HG03045 (cell line): ENCODE results near the gene PRKCB.
"Not testable (repeated sequence)": the region's sequence is repeated elsewhere in the genome, so short reads cannot be mapped to it uniquely, and the experiment has no call there.

Source experiments
- ATAC-seq: cut with Tn5 transposase; IDR thresholded peaks from one replicate; pipeline ENCODE4 v1.9.1; 2021; ENCODE audit warnings: mild to moderate bottlenecking, moderate library complexity; ENCODE audit not compliant: unreplicated experiment

PRKCB gene

DNA sequence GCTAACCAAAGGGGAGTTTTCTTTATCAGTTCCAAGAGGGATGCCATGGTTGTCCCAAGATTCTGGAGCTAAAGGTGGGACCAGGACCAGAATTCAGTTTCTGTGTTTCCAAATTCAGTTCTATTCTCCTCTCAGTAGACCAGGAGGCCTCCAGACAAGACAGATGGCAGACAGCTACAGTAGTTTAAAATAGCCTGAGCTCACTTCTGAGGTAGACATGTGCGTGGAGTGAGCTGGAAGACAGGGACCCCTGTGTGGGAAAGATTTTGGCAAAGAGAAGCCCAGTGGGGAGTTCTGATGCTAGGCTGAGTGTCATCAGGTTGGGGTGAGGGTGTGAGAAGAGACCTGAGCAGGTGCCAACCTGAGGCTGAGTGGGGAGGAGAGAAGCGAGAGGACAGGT, 95.4 kb downstream of the PRKCB start:
- no peak for ATAC-seq

DNA sequence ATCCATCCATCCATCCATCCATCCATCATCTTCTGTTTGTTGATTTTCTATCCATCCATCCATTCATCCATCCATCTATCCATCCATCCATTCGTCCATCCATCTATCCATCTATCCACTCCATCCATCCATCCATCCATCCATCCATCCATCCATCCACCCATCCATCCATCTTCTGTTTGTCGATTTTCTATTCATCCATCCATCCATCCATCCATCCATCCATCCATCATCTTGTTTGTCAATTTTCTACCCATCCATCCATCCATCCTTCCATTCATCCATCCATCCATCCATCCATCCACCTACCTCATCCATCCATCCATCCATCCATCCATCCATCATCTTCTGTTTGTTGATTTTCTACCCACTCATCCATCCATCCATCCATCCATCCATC, 97.9 kb downstream of the PRKCB start:
- ATAC-seq: not testable (repeated sequence)

GRCh38 chr16:23934610-23935236, 98.9 kb downstream of the PRKCB start:
- ATAC-seq: no peak

DNA sequence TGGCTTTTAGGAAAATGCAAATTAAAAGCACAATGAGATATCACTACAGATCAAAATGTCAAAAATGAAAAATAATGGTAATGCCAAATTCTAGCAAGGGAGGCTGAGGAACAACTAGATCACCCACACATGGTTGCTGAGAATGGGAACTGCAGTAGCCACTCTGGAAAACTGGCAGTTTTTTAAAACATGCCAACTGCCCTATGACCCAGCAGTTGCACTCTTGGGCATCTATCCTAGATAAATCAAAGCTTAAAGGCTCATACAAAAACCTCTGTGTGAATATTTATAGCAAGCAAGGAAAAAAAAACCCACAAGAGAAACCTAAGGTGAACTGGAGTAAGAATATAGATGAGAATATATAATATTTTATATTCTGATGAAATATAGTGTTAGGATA, 104.3 kb downstream of the PRKCB start:
- no peak for ATAC-seq

- ATAC-seq: no peak
These were observed 105.2 kb downstream of the PRKCB start for GRCh38 chr16:23941025-23941424.

DNA sequence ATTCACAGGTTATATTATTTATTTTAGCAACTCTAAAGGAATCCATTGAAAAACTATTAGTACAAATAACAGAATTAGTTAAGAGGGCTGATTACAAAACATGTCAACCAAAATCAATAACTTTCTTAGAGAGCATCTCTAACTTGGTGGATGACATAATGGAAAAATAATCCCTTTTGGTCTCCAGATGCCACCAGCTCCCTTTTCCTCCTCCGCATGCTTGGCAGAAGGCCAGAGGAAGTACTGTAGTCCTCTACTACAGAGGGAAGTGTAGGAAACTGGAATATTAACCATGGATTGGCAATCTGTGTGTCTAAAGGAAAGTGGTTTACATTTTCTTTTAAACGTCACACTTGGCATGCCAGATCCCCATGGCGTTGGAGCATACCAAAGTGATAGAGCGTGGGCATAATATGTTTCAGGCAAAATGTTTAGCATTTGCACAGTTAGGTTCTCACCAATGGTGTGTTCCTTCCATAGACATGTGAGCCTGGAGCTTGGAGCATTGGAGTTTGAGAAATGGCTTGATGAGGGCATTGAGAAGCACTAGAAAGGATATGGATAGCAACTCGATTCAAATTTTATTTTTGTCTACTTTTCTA, 106.3 kb downstream of the PRKCB start:
- no peak for ATAC-seq

GRCh38 chr16:23943604-23944003, 107.8 kb downstream of the PRKCB start:
- ATAC-seq: no peak

DNA sequence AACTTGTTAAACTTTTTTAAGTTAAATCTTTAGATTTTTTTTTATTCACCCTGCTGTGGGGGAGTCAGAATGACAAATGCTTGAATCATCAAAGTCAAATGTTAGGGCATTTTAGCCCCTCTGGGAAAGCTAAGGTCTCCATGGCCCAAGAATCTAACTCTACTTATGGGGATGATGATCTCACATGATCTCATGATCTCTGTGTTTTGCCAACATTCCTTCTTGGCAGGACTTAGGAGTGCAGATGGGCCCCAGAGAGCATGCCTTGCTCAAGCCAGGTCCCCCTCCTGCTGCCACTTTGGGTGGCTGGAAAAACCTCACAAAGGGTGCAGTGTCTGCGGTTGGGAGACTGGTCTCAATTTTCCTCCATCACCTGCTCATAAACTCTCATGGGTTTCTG, 108.6 kb downstream of the PRKCB start:
- ATAC-seq: no peak

GRCh38 chr16:23945243-23945642, 109.5 kb downstream of the PRKCB start:
- ATAC-seq: no peak

DNA sequence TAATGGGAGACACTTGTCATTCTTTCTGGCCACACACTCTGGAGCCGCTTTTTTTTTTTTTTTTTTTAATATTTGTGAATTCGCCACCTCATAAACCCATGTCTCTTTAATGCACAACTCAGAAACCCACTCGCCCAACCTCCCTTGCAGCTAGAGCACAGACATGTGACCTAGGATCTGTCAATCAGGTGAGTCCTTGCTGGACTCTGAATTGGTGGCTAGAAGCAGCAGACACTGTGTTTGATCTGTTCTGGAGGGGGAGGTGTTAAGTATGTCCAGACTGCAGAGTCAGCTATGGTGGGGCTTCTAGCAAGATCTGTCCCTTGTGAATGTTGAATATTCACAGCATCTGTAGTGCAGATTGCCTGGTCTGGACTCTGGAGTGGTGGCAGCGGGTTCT, 112.1 kb downstream of the PRKCB start:
- no peak for ATAC-seq

GRCh38 chr16:23948949-23949411, 113.2 kb downstream of the PRKCB start:
- ATAC-seq: no peak

DNA sequence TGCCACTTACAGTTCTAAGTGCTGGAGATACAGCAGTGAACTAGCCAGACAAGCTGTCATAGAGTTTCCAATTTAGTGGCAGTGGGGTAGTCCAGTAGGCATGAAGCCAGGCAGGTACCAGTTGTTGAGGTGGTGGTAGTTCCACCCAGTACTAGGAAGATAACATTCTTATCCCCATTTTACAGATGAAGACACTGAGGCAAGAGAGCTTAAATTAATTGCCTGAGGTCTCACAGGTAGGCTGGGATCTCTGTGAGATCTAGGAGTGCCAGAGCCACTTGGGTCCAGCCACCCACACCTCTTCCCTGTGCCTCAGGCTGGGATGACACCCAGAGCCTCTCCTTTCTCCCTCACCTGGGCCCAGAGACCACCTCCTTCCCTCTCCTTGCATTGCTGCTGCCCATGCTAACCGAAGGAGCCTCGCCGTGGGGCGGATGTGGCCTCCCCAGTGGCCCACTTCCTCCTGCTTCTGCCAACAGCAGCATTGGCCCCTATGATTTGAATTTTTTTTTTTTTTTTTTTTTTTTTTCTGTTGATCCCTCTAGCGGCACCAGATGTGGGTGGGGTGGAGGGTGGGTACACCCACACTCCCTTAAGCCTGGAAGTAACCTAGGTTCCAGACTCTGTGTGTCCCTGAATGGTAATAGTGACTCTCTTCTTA, 114.0 kb downstream of the PRKCB start:
- no peak for ATAC-seq

DNA sequence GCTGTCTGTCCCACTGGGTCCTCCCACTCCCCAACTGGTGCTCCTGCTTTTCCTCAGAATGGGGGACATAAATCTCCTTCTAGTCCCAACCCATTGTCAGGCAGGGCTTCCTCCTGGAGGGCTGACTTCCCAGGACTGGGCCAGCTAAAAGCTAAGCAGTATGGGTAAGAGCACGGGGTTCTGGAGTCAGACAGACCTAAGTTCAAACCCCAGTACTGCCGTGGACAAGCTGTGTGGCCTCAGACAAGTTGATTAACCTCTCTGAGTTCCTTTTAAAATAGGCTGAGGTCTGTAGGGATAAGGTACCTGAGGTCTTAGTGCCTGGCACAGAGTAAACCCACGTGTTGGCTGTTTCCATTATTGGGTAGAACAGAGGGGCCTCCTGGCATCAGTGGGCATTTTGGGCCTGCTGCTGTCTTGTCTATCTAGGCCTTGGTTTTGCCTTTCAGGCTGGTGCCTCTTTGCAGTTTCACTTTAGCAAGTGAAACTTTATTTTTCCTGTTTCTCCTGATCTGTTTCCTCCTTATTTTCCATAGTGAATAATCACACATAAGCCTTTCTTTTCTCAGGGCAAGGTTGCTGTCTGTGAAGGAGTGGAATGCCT, 114.6 kb downstream of the PRKCB start:
- ATAC-seq: no peak

GRCh38 chr16:23950898-23951297, 115.1 kb downstream of the PRKCB start:
- no peak for ATAC-seq

DNA sequence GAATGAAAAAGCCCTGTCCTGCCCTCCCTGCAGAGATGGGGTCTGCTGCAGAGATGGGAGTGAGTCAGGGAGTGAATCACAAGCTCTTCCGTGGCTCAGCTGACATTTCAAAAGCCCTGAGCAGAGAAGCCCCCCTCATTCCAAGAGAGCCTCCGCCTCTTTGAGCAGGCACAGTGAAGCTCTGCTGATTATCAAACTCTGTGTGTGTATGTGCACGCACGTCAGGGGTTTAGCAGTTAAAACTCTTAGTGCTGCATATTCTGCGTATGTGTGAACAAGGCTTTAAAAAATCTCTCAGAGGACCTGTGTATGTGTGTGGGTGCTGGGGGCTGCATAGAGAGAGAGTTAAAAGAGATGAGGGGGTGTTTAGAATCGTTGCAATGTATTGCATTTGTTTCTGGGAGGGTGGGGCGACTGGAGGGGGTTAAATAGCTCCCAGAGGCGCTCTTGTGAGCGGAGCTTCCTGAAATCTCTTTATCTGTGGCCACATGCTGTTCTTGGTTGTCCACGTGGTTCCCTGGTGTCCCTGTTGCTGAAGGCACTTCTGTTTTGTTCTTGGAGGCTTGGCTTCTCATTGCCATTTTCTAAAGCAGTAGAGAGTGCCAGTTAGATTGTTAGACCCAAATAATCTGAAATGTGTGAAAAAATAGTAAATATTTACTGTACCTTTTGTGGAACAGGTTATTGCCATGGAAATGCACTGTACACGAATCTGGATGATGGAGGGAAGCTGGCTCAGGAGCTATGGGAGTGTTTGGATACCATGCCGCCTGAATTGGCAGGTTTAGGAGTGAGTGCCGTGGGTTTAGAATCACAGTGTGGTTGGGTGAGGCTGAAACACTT, 116.6 kb downstream of the PRKCB start:
- no peak for ATAC-seq

DNA sequence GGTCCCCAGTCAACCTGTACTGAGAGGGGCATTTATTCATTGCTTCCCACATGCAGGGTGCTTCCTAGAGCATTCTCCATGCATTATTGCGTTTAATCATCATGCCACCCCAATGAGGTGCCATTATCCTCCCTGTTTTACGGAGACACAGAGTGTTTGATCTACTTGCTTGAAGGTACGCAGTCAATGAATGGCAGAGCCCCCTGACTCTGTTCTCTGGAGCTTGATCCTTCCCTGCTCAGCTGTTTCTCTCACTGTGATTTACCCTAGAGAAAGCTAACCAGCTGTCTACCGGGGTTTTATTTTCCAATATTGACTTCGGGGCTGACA, 117.2 kb downstream of the PRKCB start:
- ATAC-seq: no peak

DNA sequence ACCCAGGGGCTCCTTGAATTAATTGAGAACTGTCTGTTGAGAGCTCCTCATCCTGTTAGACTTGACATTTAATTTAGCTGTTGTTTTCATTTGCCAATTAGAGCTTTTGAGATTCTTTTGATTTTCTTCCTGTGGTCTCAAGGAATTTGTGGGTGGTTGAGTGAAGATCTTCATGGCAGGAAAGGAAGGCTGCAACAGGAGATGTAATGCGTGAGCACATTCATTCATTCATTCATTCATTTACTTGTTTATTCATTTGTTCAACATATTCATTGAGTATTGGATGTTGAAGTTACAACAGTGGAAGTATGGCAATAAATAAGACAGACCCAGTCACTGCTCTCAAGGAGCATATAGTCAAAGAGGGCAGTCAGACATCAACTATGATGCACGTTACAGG, 117.7 kb downstream of the PRKCB start:
- ATAC-seq: no peak

- ATAC-seq: no peak
These were observed 119.3 kb downstream of the PRKCB start for GRCh38 chr16:23955088-23955487.

- ATAC-seq: no peak
These were observed 121.5 kb downstream of the PRKCB start for GRCh38 chr16:23957287-23957686.

- ATAC-seq: no peak
These were observed 123.4 kb downstream of the PRKCB start for GRCh38 chr16:23959072-23959751.

DNA sequence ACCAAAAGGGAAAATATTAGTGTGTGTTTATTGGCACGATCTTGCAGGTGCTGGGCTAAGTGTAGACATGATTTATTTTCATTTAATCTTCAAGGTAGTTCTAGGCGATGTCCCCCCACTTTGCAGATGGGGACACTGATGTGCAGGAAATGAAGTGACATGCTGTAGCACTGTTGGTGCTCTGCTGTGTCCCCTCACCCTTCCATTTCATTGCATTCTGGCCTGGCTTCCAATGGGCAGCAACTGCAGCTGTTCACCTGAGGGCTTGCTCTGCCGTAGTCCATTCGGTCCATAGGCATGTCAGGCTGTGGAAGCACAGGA, 123.9 kb downstream of the PRKCB start:
- no peak for ATAC-seq
